Fibroblast of the aortic adventitia (primary cell): Measurements from ENCODE around the gene PPM1H. TPM values are rescaled to one million over a fixed set of nuclear protein-coding genes. Genes with fewer than 3 reads are reported as not detected.

Experiments
- DNase-seq: peaks from one replicate; pipeline ENCODE4 v3.0.0-alpha.2; 2010; ENCODE audit warnings: low read depth
- H3K4me3 ChIP-seq: 2 replicates; pipeline ENCODE4 v1.5.1; 2011; ENCODE audit warnings: low read depth, mild to moderate bottlenecking, control low read depth, low read length, moderate library complexity
- CTCF ChIP-seq: IDR thresholded peaks from 2 replicates; pipeline ENCODE4 v1.5.1; 2011; ENCODE audit warnings: mild to moderate bottlenecking, low read length, control low read depth, inconsistent platforms; ENCODE audit not compliant: insufficient read depth
- total RNA-seq: library from RNA; depleted of rRNA; stranded (reverse); fragments of >200 nt; gene quantifications from 2 replicates; pipeline ENCODE4 v1.2.3, GENCODE V29; 2012; ENCODE audit warnings: low replicate concordance

Gene PPM1H
- total RNA-seq, 1 donor = 1.3 TPM

DNA sequence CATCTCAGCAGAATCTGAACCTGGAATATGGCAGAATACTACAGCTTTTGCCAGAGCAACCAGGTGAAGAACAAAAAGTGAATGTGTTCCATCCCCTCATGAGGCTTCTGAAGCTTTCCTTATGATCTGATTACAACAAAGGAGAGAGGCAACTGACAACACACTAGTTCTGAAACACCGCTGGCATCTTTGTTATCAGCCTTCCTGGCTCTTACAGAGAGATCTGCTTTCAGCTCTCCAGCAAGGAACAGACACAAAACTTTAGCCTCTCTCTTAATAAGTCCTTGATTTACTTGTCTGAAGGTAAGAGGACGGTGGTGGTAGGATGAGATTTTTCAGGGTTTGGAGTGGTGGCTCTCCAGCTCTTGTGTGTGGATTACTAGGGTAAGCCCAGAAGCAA is 227.0 kb downstream of the PPM1H start:
- DNase-seq = no peak
- TF ChIP-seq CTCF = no peak
- no peak overlapping the region for H3K4me3 ChIP-seq

DNA sequence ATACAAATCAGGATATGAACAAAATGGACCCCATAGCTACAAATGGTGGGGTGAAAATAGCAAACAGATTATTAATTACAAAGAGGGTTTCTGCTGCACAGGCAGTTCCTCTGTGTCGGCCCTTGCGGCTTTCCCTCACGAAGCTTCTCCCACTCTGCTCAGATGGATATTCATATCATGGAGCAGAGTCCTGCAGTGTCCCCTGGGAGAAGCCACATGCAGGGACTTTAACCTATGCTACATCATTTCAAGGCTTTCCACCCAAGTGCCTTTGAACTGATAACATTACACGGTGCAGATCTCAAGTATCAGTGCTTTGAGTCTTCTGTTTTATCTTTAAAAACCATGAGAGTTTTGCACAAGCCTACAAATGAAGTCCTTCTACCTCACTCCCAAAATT is 229.1 kb downstream of the PPM1H start:
- no peak overlapping the region for H3K4me3 ChIP-seq
- no peak for TF ChIP-seq CTCF
- DNase-seq = no peak

DNA sequence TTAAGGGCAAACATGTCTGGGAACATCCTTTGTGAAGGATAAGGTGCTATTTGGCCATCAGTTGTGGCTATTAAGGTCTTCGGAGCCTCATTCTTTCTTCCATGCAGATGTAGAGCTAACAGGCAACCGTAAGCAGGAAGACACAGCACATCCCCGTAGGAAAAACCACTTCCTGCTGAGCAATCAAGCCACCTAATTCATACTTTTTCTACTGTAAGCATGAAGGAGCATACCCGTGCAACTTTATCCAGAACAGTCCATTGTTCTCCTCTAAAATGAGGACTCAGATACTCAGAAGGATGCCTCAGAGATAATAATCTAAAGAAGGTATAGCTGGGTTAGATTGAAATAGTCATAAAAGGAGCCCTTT is 232.0 kb downstream of the PPM1H start:
- no peak for TF ChIP-seq CTCF
- DNase-seq = no peak
- H3K4me3 ChIP-seq = no peak overlapping the region

- no peak for DNase-seq
- no peak overlapping the region for H3K4me3 ChIP-seq
- no peak for TF ChIP-seq CTCF
Observed at GRCh38 chr12:62701492-62701891, 233.5 kb downstream of the PPM1H start.

DNA sequence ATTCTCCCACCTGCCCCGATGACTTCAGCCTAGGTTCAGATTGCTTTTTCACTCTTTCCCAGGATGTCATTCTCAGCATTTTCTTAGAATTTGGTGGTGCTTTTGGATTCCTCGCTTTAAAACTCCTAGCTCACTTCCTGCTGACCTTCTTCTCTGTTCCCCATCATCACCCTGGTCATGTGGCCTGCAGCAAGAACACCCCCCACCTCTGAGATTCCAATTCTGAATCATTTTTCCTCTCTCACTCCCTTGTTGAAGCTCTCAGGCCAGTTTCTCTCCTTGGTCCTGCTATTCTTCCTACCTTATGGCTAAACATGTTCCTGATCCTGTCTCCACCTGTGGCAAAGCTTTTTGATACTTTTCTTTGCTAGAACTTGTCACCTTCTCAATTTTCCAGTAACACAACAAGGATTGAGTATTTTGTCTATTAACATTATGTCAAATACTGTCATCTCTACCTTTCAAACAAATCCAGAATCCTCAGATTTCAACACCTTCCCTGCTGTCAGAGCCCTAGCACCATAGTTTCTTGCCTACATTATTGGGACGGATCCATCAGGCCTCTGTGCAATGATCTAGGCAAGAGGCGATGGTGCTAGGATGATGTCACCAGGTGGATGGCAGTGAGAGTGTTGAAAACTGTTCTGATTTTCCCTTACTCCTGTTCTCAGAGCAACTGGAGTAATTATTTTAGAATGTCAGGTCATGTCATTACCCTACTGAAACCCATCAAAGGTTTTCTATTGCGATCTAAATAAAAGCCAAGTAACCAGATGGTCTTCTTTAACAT is 234.7 kb downstream of the PPM1H start:
- H3K4me3 ChIP-seq = no peak overlapping the region
- no peak for TF ChIP-seq CTCF
- DNase-seq = no peak

- TF ChIP-seq CTCF = no peak
- peak; percentile 92 for DNase-seq
- no peak overlapping the region for H3K4me3 ChIP-seq
Observed at GRCh38 chr12:62698701-62699101, 236.2 kb downstream of the PPM1H start.

DNA sequence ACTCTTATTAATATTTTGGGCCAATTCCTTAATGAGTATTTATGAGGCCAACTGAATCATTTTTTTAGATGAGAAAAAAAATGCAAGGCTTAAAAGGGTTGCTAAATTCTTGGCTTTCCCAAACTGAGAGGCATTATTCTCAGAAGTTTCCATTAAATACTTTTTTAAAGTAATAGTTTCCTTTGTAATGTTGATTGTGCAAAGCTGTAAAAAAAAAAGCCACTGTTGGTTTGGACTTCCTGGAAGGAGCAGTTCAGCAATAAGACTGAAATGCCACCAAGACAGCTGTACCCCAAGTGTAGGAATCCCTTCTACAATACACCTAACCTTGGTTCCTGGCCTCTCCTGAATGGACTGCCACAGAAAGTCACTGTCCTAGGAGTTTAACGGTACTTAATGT is 237.1 kb downstream of the PPM1H start:
- TF ChIP-seq CTCF = no peak
- no peak overlapping the region for H3K4me3 ChIP-seq
- DNase-seq = peak; percentile 67
